Astrocyte (in vitro differentiated cells and primary cell): Measurements from ENCODE around the gene VEGFA. TPM values are rescaled to one million over a fixed set of nuclear protein-coding genes. Genes with fewer than 3 reads are reported as not detected.

ENCODE experiments used
- DNase-seq: peaks from one replicate; pipeline ENCODE4 v3.0.0-alpha.2; 2010; ENCODE audit warnings: low read depth
- FAIRE-seq: peaks from 2 replicates; lab custom pipeline; 2011; peaks lifted over from hg19 to GRCh38; lab: Jason Lieb, UNC
- H2AFZ ChIP-seq: 2 replicates; pipeline ENCODE4 v1.6.0; 2012; ENCODE audit warnings: low read depth, low read length, inconsistent platforms
- H3K27ac ChIP-seq: 2 replicates; pipeline ENCODE4 v1.5.1; 2011; ENCODE audit warnings: low read depth, low read length, inconsistent platforms
- H3K27me3 ChIP-seq: 2 replicates; pipeline ENCODE4 v1.6.0; 2011; ENCODE audit warnings: low read length, inconsistent platforms; ENCODE audit not compliant: insufficient read depth
- H3K36me3 ChIP-seq: 2 replicates; pipeline ENCODE4 v1.5.1; 2011; ENCODE audit warnings: low read length, inconsistent platforms; ENCODE audit not compliant: insufficient read depth
- H3K4me1 ChIP-seq: 2 replicates; pipeline ENCODE4 v1.5.1; 2011; ENCODE audit warnings: low read length, inconsistent platforms; ENCODE audit not compliant: insufficient read depth
- H3K4me2 ChIP-seq: 2 replicates; pipeline ENCODE4 v1.6.0; 2012; ENCODE audit warnings: low read length, inconsistent platforms
- H3K4me3 ChIP-seq: 2 replicates; pipeline ENCODE4 v1.5.1; 2011; ENCODE audit warnings: low read depth, mild to moderate bottlenecking, low read length, inconsistent platforms; ENCODE audit not compliant: insufficient read depth
- H3K79me2 ChIP-seq: 2 replicates; pipeline ENCODE4 v1.6.0; 2012; ENCODE audit warnings: mild to moderate bottlenecking, low read length, inconsistent platforms; ENCODE audit not compliant: insufficient read depth
- H3K9ac ChIP-seq: 2 replicates; pipeline ENCODE4 v1.6.0; 2012; ENCODE audit warnings: mild to moderate bottlenecking, low read length, inconsistent platforms
- H3K9me3 ChIP-seq: 2 replicates; pipeline ENCODE4 v1.5.1; 2012; ENCODE audit warnings: low read depth, mild to moderate bottlenecking, low read length, inconsistent platforms; ENCODE audit not compliant: insufficient read depth
- H4K20me1 ChIP-seq: 2 replicates; pipeline ENCODE4 v1.6.0; 2012; ENCODE audit warnings: low read length, inconsistent platforms; ENCODE audit not compliant: insufficient read depth
- H3K27ac Mint-ChIP-seq: one replicate; pipeline ENCODE4 v1.8.0; 2021; ENCODE audit warnings: mild to moderate bottlenecking, mixed read lengths; ENCODE audit not compliant: unreplicated experiment
- H3K27me3 Mint-ChIP-seq: one replicate; pipeline ENCODE4 v1.8.0; 2021; ENCODE audit warnings: low read depth, mixed read lengths; ENCODE audit not compliant: unreplicated experiment
- H3K36me3 Mint-ChIP-seq: one replicate; pipeline ENCODE4 v1.8.0; 2021; ENCODE audit warnings: low read depth, mixed read lengths; ENCODE audit not compliant: unreplicated experiment
- H3K4me1 Mint-ChIP-seq: one replicate; pipeline ENCODE4 v1.8.0; 2021; ENCODE audit warnings: low read depth, mixed read lengths; ENCODE audit not compliant: unreplicated experiment
- H3K4me3 Mint-ChIP-seq: one replicate; pipeline ENCODE4 v1.8.0; 2021; ENCODE audit warnings: mild to moderate bottlenecking, moderate library complexity, mixed read lengths; ENCODE audit not compliant: unreplicated experiment
- H3K9me3 Mint-ChIP-seq: one replicate; pipeline ENCODE4 v1.8.0; 2021; ENCODE audit warnings: mild to moderate bottlenecking, mixed read lengths; ENCODE audit not compliant: unreplicated experiment
- EZH2 ChIP-seq: IDR thresholded peaks from 2 replicates; pipeline ENCODE4 v1.6.1; 2012; ENCODE audit warnings: mild to moderate bottlenecking, low read length, inconsistent platforms; ENCODE audit not compliant: insufficient read depth
- total RNA-seq: library from RNA; stranded (reverse); gene quantifications from 2 replicates; pipeline ENCODE4 v1.2.1, GENCODE V29; 2021
- TF ChIP-seq, protein P1 (sequence below): IDR thresholded peaks from 2 replicates; pipeline ENCODE4 v1.5.1; 2011; ENCODE audit warnings: low read depth, mild to moderate bottlenecking, inconsistent platforms, low read length, moderate library complexity; ENCODE audit not compliant: insufficient read depth

The VEGFA gene
- total RNA-seq, 1 donor from 2014 or later = 144 TPM

DNA sequence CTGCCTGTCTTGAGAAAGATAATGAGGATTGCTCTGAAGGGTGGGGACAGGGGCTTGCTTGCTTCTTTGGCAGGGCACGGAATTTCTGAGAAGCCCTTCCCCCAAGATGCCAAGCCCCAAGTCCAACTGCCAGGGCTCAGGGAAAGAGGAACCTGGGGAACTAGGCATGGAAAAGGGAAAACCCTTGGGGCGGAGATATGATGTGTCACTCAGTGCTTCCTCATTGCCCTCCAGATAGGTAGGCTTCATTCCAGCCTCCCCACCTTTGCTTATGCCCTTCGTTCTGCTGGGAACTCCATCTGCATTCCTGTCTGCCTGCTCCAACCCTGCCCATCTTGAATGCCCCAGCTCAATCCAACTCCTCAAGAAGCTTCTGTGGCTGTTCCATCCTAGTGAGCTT, 61.2 kb downstream of the VEGFA start:
- Histone ChIP-seq H3K36me3 (no peaks in the 10 kb centered on the region), H3K9me3 (no peaks in the 10 kb centered on the region), H3K27me3 (peaks cover 18% of the 10 kb centered on the region), H3K4me1 (no peaks in the 10 kb centered on the region), H3K4me2 (no peak overlapping the region), H3K79me2 (no peaks in the 10 kb centered on the region), H2AFZ (no peak overlapping the region), H3K4me3 (no peak overlapping the region), H3K27ac (no peak overlapping the region), H3K9ac (no peak overlapping the region), H4K20me1 (no peaks in the 10 kb centered on the region)
- Mint-ChIP-seq H3K9me3 (no peaks in the 10 kb centered on the region), H3K27ac (no peak overlapping the region), H3K36me3 (no peaks in the 10 kb centered on the region), H3K4me1 (peaks cover 17% of the 10 kb centered on the region), H3K4me3 (no peak overlapping the region), H3K27me3 (peaks cover 31% of the 10 kb centered on the region)
- TF ChIP-seq EZH2 = no peak
- TF ChIP-seq, protein P1, sequence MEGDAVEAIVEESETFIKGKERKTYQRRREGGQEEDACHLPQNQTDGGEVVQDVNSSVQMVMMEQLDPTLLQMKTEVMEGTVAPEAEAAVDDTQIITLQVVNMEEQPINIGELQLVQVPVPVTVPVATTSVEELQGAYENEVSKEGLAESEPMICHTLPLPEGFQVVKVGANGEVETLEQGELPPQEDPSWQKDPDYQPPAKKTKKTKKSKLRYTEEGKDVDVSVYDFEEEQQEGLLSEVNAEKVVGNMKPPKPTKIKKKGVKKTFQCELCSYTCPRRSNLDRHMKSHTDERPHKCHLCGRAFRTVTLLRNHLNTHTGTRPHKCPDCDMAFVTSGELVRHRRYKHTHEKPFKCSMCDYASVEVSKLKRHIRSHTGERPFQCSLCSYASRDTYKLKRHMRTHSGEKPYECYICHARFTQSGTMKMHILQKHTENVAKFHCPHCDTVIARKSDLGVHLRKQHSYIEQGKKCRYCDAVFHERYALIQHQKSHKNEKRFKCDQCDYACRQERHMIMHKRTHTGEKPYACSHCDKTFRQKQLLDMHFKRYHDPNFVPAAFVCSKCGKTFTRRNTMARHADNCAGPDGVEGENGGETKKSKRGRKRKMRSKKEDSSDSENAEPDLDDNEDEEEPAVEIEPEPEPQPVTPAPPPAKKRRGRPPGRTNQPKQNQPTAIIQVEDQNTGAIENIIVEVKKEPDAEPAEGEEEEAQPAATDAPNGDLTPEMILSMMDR = no peak
- no peak for FAIRE-seq
- no peak for DNase-seq

DNA sequence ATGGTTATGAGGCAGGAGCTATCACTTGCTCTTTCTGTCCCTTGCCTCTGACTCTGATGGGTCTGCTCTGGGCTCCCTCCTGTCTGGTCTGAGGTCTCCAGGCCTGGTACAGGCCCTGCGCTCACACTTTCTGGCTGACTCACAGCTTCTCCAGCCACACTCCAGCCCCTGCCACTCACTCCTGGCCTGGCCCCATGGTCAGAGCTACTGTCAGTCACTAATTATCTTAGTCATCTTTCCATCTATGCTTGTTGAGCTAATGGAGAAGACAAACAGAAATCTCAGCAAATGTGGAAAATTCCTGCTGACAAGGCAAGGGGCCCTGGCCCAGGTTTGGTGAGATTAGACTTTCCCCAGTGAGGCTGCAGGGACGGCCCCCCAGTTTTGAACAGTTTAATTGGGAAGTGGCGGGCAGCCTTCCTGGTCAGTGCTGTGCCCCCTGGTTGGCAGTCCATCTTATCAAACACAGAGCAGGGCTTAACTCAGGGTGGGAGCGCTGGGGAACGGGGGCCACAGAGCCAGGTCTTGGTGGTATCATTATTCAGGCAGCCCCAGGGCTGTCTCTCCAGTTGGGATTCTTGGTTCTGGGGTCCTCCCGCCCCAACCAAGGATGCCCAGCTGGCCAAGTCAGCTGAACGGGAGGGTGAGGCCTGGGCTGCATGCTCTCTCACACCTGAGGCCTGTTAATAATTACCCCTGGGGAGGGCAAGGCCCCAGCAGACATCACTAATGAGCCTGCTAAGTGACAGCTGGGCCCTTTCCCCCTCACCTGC, 63.4 kb downstream of the VEGFA start:
- Histone ChIP-seq H3K27ac (no peak overlapping the region), H3K4me2 (no peak overlapping the region), H4K20me1 (no peaks in the 10 kb centered on the region), H2AFZ (no peak overlapping the region), H3K4me3 (no peak overlapping the region), H3K9ac (no peak overlapping the region), H3K79me2 (no peaks in the 10 kb centered on the region), H3K4me1 (peaks cover 3% of the 10 kb centered on the region), H3K9me3 (no peaks in the 10 kb centered on the region), H3K36me3 (no peaks in the 10 kb centered on the region), H3K27me3 (peaks cover 18% of the 10 kb centered on the region)
- H3K27ac Mint-ChIP-seq = peak overlapping the region; percentile 82
- DNase-seq (no peak), FAIRE-seq (no peak)
- peaks cover 30% of the 10 kb centered on the region for H3K27me3 Mint-ChIP-seq
- TF ChIP-seq, protein P1 = no peak
- TF ChIP-seq EZH2 = no peak
- H3K9me3 Mint-ChIP-seq = no peaks in the 10 kb centered on the region
- no peaks in the 10 kb centered on the region for H3K36me3 Mint-ChIP-seq
- H3K4me3 Mint-ChIP-seq = no peak overlapping the region
- peaks cover 30% of the 10 kb centered on the region for H3K4me1 Mint-ChIP-seq

DNA sequence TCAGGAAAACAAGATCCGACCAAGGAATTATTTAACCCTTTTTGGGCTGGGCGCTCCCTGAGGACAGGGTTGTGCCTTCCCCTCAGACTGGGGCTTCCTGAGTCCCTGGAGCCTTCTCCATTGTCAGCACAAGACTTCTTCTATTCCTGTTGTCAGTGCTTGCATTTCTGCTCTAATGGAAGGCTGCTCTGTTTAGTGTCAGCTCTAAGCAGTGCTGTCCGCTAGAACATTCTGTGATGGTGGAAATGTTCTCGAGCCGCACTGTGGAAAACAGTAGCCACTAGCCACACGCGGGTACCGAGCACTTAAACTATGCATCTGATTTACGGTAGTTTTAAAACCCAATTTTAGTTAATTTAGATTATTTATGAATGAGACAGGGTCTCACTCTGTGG, 64.0 kb downstream of the VEGFA start:
- Histone ChIP-seq H3K4me2 (no peak overlapping the region), H2AFZ (no peak overlapping the region), H3K9me3 (no peaks in the 10 kb centered on the region), H3K9ac (no peak overlapping the region), H3K4me3 (no peak overlapping the region), H3K36me3 (no peaks in the 10 kb centered on the region), H4K20me1 (no peaks in the 10 kb centered on the region), H3K79me2 (no peaks in the 10 kb centered on the region), H3K27me3 (peaks cover 18% of the 10 kb centered on the region), H3K4me1 (peaks cover 7% of the 10 kb centered on the region), H3K27ac (no peak overlapping the region)
- Mint-ChIP-seq H3K9me3 (no peaks in the 10 kb centered on the region), H3K4me3 (no peak overlapping the region), H3K27ac (no peak overlapping the region), H3K27me3 (peaks cover 28% of the 10 kb centered on the region), H3K4me1 (peaks cover 30% of the 10 kb centered on the region), H3K36me3 (no peaks in the 10 kb centered on the region)
- FAIRE-seq (no peak), DNase-seq (no peak)
- TF ChIP-seq, protein P1 = no peak
- no peak for TF ChIP-seq EZH2
